HG03135 (cell line): ENCODE results near the gene UQCRFS1.
"Not testable (repeated sequence)": the region's sequence is repeated elsewhere in the genome, so short reads cannot be mapped to it uniquely, and the experiment has no call there.

ENCODE experiments used
- ATAC-seq: cut with Tn5 transposase; IDR thresholded peaks from one replicate; pipeline ENCODE4 v1.9.1; 2021; ENCODE audit warnings: mild to moderate bottlenecking, moderate library complexity; ENCODE audit not compliant: unreplicated experiment

Gene UQCRFS1

GRCh38 chr19:29215322-29215845, 2.4 kb upstream of the UQCRFS1 start:
- ATAC-seq = no peak

DNA sequence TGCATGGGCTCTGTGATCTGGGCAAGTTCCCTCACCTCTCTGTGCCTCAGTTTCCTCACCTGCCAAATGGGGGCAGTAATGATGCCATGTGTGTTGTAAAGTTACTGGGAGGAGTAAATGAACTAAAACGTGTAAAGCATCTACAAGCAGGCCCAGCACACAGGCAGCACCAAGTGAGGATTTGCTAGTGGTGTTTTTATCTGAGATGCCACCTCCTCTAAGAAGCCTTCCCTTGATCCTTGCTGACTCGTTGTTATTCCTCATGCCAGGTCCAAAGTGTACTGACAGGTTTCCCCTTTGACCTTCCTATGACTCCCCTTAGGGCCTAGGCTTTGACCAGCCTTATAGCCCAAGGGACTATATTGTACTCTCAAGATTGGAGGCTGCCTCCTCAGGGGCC, 1.5 kb upstream of the UQCRFS1 start:
- no peak for ATAC-seq

- no peak for ATAC-seq
Observed at GRCh38 chr19:29212356-29212647, 649 bp downstream of the UQCRFS1 start.

GRCh38 chr19:29211562-29212355, 1.2 kb downstream of the UQCRFS1 start:
- ATAC-seq = no peak

- ATAC-seq = not testable (repeated sequence)
Observed at GRCh38 chr19:29211041-29211440, 1.9 kb downstream of the UQCRFS1 start.

DNA sequence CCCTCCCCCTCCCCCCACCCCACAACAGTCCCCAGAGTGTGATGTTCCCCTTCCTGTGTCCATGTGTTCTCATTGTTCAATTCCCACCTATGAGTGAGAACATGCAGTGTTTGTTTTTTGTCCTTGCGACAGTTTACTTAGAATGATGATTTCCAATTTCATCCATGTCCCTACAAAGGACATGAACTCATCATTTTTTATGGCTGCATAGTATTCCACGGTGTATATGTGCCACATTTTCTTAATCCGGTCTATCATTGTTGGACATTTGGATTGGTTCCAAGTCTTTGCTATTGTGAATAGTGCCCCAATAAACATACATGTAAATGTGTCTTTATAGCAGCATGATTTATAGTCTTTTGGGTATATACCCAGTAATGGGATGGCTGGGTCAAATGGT, 2.4 kb downstream of the UQCRFS1 start:
- not testable (repeated sequence) for ATAC-seq

GRCh38 chr19:29207403-29208187, 5.4 kb downstream of the UQCRFS1 start:
- not testable (repeated sequence) for ATAC-seq

GRCh38 chr19:29206453-29206852, 6.5 kb downstream of the UQCRFS1 start:
- no peak for ATAC-seq

DNA sequence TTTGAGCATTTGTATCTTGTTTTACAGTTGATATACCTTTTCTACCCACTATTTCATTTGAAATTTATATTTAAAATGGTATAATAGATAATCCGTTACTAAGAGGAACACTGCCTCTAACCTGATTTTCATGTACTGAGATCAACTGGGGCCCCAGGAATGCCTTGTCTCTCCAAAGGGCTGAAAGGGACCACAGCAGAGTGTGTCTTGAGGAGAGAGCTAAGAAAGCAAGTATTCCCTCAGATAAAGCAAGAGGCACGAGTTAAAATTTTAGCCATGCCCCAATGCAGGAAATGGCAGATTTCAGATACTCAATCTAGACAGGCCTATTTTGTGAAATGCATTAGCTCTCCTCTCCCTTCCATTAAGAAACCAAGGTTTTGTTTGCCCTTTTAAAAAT, 10.7 kb downstream of the UQCRFS1 start:
- ATAC-seq = no peak

DNA sequence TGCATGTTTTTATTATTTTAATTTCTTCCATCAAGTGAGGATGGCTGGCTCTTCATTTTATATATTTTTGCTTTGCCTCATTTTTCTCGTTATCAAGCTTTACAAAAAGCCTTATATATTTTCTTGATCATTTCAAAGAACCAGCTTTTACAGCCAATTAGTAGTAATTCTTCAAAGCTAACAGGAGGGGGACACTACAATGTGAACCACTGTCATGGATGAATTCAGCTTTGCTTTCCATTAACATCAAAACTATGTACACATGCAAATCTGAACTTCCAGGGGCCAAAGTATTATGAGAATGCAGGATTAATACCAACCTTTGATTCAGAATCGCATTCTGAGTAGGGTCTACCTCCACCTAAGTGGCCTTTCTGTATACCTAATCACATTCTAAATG, 11.1 kb downstream of the UQCRFS1 start:
- no peak for ATAC-seq

- ATAC-seq = no peak
Observed at GRCh38 chr19:29194658-29195057, 18.3 kb downstream of the UQCRFS1 start.

GRCh38 chr19:29193155-29193554, 19.8 kb downstream of the UQCRFS1 start:
- ATAC-seq = no peak

GRCh38 chr19:29191005-29191404, 21.9 kb downstream of the UQCRFS1 start:
- ATAC-seq = no peak

- ATAC-seq = no peak
Observed at GRCh38 chr19:29189033-29189360, 24.0 kb downstream of the UQCRFS1 start.

DNA sequence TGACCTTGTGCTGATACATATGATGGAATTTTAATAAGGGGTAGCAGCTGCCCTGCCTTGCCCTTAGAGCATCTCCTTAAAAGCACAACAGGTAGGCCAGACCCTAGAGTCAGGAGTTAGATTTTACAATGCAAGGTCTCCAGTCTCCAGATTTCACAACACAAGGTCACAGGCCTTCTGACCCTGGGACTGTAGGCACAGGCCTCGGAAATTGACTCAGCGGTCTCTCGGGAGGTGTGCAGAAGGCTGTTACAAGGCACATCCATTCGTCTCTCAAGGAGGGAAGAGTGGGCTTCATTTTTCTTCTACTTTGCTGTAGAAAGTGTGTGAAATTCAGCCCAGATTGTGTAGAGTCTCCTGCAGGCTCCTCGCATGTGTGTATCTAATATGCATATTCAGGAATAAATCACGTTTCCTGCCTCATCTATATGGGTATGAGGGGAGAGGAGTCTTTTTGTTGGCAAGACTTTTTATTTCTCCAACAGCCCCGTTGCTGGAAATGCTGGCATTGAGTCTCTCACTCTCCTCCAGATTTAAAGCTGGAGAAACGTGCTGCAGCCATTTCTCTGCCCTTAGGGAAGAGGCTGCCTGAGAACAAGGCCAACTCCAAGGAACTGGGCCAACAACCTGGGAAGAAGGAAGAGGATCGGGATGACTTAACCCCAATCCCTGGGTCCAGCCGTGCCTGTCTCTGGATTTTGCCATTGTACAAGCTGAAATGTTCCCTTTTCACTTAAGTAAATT, 24.5 kb downstream of the UQCRFS1 start:
- no peak for ATAC-seq

DNA sequence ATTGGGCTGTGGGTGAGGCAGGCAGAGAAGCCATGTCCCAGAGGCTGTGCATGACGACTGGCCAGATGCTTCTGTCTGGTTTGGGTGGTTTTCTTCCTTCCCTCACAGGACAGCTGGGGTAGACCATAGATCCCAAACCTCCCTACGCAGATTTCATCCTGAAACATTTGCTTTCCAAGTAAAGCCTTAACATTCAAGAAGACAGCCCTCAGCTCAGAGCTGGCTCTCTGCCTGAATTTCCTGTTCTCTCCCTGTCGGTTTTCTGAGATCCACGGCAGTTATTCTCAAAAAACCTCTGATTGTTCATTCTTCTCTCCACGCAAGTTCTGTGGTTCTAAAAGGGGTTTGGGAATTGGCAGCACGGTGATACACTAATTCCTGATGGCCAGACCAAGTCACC, 25.3 kb downstream of the UQCRFS1 start:
- no peak for ATAC-seq

DNA sequence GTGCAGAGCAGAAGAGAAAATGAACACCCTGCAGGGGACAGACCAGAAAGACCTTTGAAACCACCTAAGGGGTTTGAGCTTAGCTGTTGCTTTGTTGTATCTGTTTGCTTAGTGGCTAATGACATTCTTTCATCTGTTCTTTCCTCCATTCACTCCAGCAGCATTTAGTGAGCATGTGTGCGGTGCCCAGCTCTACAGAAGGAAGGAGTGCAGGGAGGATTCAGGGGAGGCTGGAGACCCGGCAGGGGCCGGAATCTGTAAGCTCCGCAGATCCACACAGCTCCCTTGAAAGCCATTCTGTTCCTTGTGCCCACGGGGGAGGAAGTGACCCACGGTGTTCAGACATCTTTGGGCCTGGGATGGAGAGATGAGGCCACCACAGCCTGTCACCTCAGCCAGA, 27.5 kb downstream of the UQCRFS1 start:
- ATAC-seq = no peak

GRCh38 chr19:29176981-29177754, 35.8 kb downstream of the UQCRFS1 start:
- ATAC-seq = no peak

DNA sequence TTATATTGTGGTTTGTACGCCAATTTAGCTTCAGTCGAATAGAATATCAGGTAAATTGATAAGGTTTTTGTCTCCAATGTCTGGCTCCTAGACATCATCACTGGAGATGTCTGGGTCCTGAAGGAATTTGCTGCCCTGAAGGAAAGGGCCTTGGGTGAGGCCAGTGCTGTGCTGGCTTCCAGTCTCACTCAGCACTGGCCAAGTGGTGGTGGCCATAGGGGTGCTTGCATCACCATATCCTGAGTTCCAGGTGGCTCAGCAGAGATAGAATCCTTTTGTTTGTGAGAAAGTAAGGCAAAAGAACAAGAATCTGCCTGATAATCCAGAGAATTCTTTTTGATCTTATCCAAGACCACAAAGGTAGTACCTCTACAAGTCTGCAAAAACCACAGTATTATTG, 39.1 kb downstream of the UQCRFS1 start:
- no peak for ATAC-seq

DNA sequence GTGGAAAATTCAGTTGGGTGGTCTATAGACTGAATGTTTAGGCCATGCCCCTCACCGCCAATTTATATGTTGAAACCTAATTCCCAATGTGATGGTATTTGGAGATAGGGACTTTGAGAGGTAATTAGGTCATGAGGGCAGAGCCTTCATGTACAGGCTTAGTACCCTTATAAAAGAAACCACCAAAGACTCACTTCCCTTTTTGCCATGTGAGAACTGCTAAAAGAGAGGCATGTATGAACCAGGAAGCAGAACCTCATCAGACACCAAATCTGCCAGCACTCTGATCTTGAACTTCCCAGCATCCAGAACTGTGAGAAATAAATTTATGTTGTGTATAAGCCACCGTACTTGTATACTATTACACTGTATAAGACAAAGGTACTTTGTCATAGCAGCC, 40.6 kb downstream of the UQCRFS1 start:
- ATAC-seq = no peak

GRCh38 chr19:29171525-29171924, 41.4 kb downstream of the UQCRFS1 start:
- no peak for ATAC-seq
